ENCODE measurements around the gene PCNX4. TPM values are rescaled to one million over a fixed set of nuclear protein-coding genes. Genes with fewer than 3 reads are reported as not detected.

PCNX4 gene
- total RNA-seq, 1 donor from 2014 or later: 53.9 TPM

DNA sequence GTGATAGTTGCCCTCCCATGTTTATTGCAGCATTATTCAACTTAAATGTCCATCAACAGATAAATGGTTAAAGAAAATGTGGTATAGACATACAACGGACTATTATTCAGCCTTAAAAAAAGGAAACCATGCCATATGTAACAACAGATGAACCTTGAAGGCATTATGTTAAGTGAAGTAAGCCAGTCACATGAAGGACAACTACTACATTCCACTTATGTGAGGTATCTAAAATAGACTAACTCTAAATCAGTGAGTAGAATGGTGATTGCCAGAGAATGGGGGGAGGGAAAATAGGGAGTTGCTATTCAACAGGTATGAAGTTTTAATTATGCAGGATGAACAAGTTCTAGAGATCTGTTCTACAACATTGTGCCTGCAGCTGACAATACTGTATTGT, 10.1 kb downstream of the PCNX4 start:
- no peak for DNase-seq (ENCODE audit: low read depth in 2 of 2)

DNA sequence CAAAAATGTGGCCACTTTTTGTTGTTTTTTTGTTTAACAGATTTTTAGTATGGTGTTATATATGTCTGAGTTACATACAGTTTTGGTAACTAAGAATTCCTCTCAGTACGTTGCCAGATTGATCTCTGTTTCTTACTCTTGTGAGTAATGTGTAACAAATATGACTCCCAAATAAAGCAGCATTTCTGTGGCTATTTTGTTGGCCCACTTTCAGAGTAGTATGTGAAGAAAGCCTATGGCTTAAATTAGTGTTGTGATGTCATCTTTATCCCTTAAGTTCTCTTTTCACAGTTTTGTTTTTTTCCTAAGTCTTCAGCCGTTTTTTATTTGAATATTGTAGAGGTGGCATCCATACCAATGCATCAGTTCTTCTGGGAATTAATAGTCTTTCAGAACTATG, 10.7 kb downstream of the PCNX4 start:
- no peak for DNase-seq (ENCODE audit: low read depth in 2 of 2)

DNA sequence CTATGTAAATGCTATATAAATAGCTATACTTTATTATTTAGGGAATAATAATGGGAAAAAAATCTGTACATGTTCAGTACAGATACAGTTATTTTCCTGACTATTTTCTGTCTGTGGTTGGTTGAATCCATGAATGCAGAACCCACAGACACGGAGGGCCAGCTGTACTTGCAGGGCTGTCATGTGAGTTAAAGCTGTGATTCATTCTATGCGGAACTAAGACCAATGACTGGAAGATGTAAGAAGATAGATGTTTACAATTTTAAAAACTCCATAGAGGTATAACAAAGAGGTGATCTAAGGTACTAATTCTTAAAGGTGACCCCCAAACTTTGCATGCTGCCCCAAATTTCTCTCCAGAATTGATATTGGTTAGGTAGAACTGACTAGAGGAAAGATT, 14.6 kb downstream of the PCNX4 start:
- no peak for DNase-seq (ENCODE audit: low read depth in 2 of 2)

DNA sequence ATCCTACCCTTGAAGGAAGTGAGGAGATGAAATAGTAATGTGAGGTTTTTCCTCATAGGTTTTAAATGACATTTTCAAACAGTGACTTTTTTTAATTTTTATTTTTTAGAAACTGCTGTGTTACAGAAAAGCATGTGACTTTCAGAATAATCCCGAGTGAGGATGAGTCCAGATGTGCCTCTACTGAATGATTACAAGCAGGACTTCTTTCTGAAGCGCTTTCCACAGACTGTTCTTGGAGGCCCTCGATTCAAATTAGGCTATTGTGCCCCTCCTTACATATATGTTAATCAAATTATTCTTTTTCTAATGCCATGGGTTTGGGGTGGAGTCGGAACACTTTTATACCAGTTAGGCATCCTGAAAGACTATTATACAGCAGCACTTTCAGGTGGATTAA, 15.8 kb downstream of the PCNX4 start:
- no peak for DNase-seq (ENCODE audit: low read depth in 2 of 2)

DNA sequence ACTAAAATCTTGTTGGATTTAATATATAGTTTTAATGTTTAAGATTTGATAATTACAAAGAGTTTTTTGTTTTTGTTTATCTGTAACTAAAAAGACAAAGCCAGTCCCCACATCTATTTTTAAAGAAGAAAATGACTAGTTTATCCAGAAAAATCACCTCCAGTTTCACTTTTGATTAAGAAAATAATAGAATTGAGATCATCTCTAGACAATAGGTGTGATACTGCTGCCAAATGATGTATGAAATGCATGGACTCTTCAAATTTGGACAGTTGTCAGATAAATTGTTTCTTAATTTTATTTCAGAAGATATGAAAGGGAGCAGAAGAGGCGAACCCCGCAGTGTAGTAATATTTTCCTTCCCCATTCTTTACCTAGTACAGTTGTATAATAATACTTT, 20.0 kb downstream of the PCNX4 start:
- no peak for DNase-seq (ENCODE audit: low read depth in 2 of 2)

DNA sequence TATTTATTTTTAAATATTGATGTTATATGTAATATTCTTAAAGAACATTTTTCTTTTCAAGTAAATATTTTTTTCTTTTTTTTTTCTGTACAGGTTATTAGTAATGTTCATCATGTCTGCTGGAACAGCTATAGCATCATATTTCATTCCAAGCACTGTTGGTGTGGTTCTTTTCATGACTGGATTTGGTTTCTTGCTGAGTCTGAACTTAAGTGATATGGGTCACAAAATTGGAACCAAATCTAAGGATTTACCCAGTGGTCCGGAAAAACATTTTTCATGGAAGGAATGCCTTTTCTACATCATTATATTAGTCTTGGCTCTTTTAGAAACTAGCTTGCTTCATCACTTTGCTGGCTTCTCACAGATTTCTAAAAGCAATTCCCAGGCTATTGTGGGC, 23.2 kb downstream of the PCNX4 start:
- no peak for DNase-seq (ENCODE audit: low read depth in 2 of 2)

DNA sequence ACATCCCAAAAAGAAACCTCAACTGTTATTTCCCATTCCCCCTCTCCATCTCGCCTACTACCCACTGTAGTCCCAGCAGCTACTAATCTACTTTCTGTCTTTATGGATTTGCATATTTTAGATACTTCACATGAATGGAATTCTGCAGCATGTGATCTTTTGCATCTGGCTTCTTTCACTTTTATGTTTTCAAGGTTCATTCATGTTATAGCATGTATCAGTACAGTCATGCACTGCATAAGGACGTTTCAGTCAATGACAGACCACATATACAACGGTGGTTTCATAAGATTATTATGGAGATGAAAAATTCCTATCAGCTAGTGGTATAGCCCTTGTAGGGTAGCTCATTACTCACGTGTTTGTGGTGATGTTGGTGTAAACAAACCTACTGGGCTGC, 24.5 kb downstream of the PCNX4 start:
- no peak for DNase-seq (ENCODE audit: low read depth in 2 of 2)

DNA sequence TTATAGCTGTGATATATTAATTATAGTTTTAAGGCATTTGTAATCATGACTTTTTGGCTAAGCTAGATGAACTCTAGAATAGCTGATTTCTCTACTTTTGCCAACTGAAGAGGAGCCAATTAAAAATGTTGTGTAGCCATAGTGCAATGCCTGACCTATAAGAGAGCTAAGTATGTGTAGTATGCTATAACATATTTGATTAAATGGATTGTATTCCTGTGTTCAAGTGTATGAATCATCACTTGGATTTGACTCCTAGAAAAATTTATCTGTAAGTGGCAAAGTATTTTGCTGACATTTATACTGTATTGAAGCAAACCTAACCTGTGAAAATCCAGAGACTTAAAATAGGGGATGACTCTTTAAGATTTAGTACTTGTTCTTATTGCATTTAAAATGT, 34.2 kb downstream of the PCNX4 start:
- no peak for DNase-seq (ENCODE audit: low read depth in 2 of 2)

DNA sequence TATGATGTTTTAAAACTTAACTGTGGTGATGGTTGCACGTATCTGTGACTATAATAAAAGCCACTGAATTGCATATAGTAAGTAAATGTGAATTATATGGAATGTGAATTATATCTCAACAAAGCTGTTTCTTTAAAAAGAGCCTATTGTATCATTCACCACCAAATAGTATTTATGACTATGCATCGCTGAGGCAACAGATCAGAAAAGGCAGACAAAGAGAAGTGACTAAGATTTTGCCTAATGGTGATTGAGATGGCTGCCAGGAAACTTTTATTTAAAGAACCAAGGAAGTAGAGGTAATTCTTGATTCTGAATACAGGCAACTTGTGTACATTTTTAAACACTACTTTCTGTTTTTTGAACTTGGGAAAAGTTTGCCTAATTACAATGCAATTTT, 41.8 kb downstream of the PCNX4 start:
- no peak for DNase-seq (ENCODE audit: low read depth in 2 of 2)

DNA sequence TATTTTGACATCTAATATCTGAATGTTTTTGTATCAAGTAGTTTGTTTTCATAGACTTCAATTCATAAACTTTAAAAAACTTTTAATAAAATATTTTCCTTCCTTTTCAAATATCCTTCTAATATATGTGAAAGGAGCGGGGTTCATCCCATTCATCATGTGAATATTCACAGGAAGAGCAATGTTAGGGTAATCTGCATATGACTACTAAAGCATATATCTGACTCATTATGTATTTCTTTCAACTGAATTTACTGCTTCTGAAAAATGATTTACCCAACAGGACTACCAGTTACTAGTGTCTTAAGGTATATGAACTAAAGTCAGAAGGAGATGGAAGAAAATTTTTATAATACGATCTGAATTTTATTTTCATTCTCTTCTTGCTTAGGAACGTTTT, 43.0 kb downstream of the PCNX4 start:
- DNase-seq (ENCODE audit: low read depth in 2 of 2): no peak

DNA sequence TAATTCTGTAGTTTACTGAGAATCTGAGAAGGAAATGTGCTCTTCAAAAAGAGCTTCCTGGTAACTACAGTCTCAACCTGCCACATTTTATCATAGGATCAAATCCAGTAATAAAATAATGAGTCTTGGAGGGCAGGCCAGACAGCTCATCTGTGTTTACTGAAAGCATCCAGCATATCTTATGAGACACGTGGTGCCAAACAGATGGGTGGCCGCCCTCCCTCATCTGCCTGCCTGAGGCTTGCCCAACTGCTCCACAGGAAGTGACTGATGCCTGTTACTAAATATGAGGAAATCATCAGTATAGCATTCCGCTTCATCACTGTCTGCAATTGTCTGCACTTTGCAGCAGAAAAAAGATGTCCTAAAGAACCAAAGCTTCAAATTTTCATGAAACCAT, 60.0 kb downstream of the PCNX4 start:
- DNase-seq (ENCODE audit: low read depth in 2 of 2): peak; percentile 72 to 82

DNA sequence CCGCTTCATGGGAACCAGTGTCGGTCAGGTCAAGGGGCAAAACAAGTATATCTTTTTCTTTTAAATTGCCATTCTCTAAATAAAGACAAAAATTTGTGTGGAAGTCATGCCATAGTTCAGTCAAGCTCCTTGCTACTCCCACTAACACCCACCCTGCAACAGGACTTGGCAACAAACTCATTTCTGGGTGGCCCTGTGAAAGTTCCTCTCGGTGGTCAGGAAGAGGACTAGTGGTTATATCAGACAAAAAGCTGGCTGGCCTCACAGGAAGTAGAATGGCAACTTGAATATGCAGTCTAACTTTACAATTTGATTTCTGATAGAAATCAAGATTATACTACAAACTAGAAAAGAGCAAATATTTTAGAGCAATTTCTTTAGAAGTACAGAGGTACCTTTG, 62.3 kb downstream of the PCNX4 start:
- DNase-seq (ENCODE audit: low read depth in 2 of 2): no peak

DNA sequence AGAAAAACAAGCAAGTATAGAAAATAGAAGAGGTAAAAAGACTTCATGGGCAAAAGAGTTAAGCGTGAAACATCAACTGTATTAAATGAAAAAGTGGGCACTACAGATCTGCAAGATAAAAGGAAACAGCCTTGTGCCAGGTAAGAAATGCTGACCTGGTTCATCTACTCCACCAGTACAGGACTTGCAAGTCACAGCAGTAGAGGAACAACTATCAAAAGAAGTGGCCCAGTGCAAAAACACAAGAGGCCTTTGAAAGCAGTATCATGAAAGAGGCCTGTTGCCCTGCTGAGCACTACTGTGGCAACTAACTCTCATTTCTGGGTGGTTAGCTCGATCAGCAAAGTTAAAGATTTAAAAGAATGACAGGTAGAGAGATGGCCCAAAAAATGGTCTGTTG, 62.9 kb downstream of the PCNX4 start:
- DNase-seq (ENCODE audit: low read depth in 2 of 2): no peak

DNA sequence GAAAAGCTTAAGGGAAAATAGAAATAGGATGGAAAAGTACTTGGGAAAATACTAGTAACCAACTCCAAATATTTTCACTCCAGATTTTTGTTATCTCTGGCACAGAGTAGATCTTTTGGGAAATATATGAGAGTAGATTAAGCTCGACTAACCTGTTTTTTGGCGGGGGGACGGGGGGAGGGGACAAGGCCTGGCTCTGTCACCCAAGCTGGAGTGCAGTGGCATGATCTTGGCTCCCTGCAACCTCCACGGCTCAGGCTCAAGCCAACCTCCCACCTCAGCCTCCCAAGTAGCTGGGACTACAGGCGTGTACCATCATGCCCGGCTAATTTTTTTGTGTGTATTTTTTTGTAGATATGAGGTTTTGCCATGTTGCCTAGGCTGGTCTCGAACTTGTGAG, 68.7 kb downstream of the PCNX4 start:
- DNase-seq (ENCODE audit: low read depth in 2 of 2): no peak

DNA sequence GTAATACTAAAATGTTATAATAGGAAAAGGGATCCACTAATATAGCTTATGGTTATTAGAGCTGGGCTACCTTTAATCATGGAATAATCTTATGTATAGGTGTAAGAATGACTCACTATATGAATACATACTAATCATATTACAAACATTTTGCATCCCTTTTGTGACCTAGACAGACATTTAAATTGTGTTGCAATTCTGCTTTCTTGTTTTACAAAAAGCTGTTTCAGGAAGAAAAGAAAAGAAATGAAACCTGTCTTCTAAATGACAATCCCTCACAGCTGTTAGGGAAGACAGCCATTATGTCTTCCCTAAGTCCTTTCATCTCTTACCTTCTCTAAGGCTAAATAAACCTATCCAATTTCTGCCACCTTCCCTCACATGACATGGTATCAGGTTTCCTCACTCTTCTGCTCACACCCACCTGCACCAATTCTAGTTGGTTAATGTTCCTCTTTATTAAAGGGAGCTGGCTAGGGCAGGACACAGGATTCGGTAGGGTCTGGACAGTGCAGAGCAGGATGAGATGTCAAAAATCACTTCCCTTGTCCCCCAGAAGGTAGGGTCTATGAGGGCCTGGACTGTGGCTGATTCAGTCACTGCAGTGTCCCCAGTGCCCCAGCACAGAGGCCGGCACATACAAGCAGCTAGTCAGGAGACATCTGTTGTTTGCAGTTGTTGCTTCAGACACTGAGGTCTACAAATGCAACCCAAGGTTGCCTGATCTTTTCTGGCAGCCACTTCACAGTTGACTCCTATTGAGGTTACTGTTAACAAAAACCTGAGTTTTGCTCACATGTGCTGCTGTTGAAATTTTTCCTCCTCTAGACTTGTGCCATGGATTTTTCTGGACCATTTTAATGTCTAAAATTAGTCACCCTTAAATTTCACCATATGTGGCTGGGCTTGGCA, 69.7 kb downstream of the PCNX4 start:
- no peak for DNase-seq (ENCODE audit: low read depth in 2 of 2)

DNA sequence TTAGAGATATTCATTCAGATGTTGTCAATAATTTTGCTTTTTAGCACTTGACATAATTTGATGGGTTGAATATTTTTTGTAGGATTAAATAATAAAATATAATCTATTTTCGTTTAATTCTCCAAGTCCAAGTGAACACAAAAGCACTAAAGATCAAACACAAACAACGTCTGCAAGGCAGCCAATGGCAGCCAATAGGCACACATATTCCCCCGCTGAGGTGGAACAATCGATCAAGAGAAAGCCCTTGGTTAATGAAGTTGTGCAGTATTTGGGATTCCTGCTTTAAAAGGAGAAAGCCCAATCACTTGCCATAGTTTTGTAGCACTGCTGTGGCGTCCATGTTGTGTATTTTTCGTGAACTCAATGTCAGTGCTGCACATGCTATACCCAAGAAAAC, 72.0 kb downstream of the PCNX4 start:
- DNase-seq (ENCODE audit: low read depth in 2 of 2): no peak

DNA sequence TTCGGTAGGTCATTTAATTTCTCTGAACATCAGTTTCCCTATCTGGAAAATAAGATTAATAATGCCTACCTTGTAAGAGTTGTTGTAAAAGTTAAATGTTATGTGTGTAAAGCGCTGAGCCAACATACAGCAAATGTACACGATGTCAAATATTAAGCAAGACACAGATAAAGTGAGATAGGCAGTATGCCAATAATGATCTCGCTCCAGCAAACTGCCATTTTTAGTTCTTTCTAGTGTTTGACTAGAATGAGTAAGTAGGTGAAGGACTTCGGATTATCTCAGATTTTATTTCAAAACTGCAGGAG, 72.6 kb downstream of the PCNX4 start:
- no peak for DNase-seq (ENCODE audit: low read depth in 2 of 2)

DNA sequence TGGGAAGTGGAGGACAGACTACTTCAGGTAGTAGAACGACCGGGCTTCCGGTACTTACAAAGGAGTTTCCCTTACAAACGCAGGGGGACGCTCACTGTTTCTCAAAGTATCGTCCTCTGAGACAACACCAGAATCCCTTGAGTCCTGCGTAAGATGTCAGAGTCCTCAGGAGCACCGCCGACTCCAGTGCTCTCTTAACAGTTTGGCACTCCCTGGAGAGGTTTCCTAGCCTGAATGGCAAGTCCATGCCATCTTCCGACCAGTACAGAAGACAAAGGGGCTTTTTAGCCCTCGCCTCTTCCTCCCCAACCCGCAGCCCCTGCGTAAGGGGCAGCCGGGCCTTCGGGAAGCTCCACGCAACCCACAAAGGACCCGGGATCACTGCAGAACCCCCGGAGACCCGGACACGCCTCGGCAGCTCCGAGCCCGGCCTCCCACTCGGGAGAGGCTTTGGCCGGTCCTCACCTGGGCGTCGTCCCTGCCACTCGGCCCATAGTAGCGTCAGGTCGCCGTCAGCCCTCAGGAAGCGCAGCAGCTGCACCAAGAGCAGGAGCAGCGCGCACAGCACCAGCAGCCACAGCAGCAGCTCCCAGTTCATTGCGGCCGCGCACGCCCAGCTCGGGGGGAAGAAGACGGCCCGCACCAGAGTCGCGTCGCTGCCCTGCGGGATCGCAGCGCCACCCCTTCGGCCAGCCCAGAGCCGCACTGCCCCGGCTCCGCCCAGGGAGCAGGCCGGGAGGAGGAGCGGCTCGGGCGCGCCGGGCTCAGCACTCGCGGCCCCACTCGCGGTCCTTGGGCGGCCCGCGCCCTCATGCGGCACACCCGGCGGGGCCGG, 73.2 kb downstream of the PCNX4 start, which contains the start of gene DHRS7:
Gene DHRS7 (minus strand): TSS at position 687 of the 835 bp plus-strand sequence. CDS start 89 bp downstream, at position 598.
- peak; percentile 31 to 86 for DNase-seq (ENCODE audit: low read depth in 2 of 2)

DNA sequence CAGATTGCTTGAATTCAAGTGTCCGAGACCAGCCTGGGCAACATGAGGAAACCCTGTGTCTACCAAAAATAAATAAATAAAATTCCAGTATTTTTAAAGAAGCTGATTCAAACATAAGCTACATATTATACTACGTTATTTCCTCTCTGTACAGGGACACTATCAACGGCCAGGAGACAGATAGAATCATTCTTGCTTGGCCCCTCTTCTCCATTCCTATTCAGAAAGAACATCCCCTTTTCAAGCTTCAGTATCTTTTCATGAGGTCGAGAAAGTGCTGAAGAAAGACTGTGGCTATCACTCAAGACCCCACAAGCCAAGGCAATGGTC, 73.8 kb downstream of the PCNX4 start:
- DNase-seq (ENCODE audit: low read depth in 2 of 2): no peak

DNA sequence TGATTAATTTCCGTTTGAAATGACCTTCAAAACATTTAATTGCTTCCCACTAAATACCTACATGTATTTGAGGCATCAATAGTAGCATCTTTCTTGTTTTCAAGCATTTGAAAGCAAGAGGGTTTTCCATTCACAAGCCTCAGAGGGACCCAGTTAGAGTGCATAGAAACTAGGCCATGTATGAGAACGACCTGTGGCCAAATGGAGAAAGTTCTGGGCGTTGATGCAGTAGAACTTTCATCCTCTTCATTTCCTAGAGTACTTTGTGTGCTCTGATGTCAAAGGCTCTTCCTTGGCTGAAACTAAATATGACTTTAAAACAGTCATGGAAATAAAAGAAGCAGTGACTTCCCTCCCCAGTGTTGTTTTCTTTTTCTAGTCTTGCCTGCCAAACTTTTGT, 74.4 kb downstream of the PCNX4 start:
- DNase-seq (ENCODE audit: low read depth in 2 of 2): no peak

DNA sequence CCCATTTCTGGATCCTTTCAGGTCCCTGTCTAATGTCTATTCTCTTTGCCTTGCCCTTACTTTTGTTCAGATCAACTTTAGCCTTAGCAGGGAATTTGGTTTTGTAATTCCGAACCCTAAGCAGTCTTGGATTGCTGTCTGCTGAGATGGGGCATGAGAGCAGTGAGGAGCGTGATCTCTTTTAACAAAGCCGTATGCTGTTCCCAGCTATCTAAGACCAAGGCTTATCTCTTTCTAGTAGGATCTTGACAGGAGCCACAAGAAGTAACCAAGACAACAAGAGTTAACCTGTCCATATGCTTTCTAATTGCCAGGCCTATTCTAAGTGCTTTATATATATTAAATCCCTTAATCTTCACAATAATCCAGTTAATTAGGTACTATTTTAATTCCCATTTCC, 78.0 kb downstream of the PCNX4 start:
- no peak for DNase-seq (ENCODE audit: low read depth in 2 of 2)

DNA sequence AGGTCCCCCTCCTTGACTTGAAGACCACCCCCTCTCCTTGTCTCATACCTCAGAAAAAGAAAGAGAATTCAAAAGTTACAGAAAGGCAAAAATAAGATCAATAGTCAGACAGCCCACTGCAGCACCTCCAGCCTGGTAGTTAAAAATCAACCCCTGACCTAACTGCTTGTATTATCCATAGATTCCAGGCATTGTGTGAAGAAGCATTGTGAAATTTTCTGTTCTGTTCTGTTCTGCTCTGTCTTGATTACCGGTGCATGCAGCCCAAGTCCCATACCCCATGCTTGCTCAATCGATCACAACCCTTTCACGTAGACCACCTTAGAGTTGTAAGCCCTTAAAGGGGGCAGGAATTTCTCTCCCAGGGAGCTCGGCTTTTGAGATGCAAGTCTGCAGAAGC, 79.2 kb downstream of the PCNX4 start:
- DNase-seq (ENCODE audit: low read depth in 2 of 2): no peak

DNA sequence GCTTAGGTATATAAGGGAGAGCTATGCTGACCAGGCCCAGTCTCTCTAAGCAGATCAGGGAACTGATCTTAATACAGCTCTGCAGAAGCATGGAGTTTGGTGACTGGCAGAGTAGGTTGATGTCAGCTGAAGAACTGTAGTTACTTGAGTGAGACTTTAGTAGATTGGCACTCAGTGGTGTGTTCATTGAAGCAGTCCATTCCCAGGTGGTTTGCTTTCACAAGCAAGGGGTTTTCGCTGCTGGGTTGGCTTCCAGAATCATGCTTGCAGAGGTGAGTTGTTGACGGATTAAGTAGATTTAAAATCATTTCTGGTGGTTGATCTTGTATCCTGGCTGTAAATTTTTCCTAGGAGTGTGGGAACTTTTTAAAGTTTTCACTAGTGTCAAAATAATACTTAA, 80.0 kb downstream of the PCNX4 start:
- DNase-seq (ENCODE audit: low read depth in 2 of 2): no peak
